Heart left ventricle (tissue), 13 donors: ENCODE results near the gene UROC1.

Experiments used
- POLR2A ChIP-seq, 2 donors: fragments of 450-650 bp; IDR thresholded peaks; one replicate each; pipeline ENCODE4 v1.6.1; 2017; ENCODE audit warnings: antibody characterized with exemption in 2 of 2, mild to moderate bottlenecking in 2 of 2, moderate library complexity in 2 of 2
- TF ChIP-seq, protein P1 (sequence below), 12 donors: fragments of 200-600 bp; sonication (generic) in 4 of 12; IDR thresholded peaks; one replicate each; pipeline versions ENCODE4 v1.5.0 to v1.8.0; 2018 to 2022; ENCODE audit warnings: antibody characterized with exemption in 12 of 12, mild to moderate bottlenecking in 5 of 12
- donor health status: ischemic (EF 13 %, LVEDD 7.1; RV severe dilation, severe dysfunction).
- donor health status: DM: no; HTN: yes; CAD: no.
- donor health status: DM: no; HTN: no; CAD: no.
- donor health status: ischemic (EF 25% LVEDD 6.9; RV normal size, moderate dysfunction).
- donor health status: ischemic (EF 25% LVEDD 5.7; RV mildly dilated, moderate dysfunction).
- donor health status: ischemic (EF 35%, LVEDD 5.7; RV mildly dilated, moderate dysfunction).
- donor health status: nonischemic (EF 11% LVEDD 7.7; RV severe dilation, severe dysfunction).
- donor health status: DM: yes; HTN: yes; CAD: no.
- donor health status: PGD.
- donor health status: ischemic (EF 29% LVEDD 5.4; RV normal size, mild dysfunction).
- donor health status: nonischemic (EF 23%, LVEDD 6.1; RV moderate dilation, normal function).

DNA sequence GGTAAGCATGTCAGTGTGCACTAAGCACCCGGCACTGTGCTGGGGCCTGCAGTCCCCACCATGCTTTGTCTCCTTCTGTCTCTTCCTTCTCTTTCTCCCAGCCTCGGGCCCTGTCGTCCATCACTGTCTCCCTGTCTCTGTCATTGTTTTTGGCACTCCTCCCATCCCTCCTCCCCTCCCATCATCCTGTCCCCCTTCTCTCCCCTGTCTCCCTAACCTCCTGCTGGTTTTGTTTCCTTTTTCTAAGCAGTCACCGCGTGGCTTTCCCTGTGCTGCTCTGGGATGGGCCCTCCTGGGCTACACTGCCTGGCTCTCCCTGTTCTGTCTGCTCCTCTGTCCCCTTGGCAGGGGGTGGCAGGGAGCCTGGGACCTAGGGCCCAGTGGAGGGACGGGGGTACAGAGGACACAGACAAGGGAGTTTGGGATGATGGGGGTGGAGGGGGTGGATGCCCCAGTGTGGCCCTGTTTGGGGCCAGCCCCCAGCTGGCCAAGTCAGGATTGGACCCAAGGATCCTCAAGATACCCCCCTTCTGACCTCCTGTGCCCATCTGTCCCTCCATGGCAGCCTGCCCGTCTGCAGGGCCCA is 12.1 kb upstream of the UROC1 start:
- TF ChIP-seq, protein P1, sequence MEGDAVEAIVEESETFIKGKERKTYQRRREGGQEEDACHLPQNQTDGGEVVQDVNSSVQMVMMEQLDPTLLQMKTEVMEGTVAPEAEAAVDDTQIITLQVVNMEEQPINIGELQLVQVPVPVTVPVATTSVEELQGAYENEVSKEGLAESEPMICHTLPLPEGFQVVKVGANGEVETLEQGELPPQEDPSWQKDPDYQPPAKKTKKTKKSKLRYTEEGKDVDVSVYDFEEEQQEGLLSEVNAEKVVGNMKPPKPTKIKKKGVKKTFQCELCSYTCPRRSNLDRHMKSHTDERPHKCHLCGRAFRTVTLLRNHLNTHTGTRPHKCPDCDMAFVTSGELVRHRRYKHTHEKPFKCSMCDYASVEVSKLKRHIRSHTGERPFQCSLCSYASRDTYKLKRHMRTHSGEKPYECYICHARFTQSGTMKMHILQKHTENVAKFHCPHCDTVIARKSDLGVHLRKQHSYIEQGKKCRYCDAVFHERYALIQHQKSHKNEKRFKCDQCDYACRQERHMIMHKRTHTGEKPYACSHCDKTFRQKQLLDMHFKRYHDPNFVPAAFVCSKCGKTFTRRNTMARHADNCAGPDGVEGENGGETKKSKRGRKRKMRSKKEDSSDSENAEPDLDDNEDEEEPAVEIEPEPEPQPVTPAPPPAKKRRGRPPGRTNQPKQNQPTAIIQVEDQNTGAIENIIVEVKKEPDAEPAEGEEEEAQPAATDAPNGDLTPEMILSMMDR (IDR thresholded peaks at IDR 0.05): no peak
- TF ChIP-seq POLR2A (IDR thresholded peaks at IDR 0.05): no peak
